Measurements from ENCODE around the gene PLXNA4. TPM values are rescaled to one million over a fixed set of nuclear protein-coding genes. Genes with fewer than 3 reads are reported as not detected.

PLXNA4 gene
- total RNA-seq, 1 experiment from 2014 or later: not detected

- ATAC-seq (no peak), DNase-seq (ENCODE audit: low read depth, low spot score) (no peak)
- Histone ChIP-seq H3K9me3 (ENCODE audit: control insufficient read depth in 1 of 2, insufficient read depth in 1 of 2, low read depth in 1 of 2, low read length in 2 of 2) (no peaks in the 10 kb centered on the region), H4K20me1 (ENCODE audit: insufficient read depth) (no peaks in the 10 kb centered on the region), H3K27ac (ENCODE audit: low read depth, low read length) (no peak overlapping the region), H3K79me2 (ENCODE audit: insufficient read depth, low read length) (no peaks in the 10 kb centered on the region), H3K4me2 (ENCODE audit: low read length) (no peak overlapping the region), H3K4me3 (replicated peaks in 1 of 2; ENCODE audit: low read depth in 1 of 2, low read length in 2 of 2) (no peak overlapping the region), H3K9me2 (ENCODE audit: insufficient read depth) (no peaks in the 10 kb centered on the region), H3K27me3 (ENCODE audit: insufficient read depth, low read length) (peaks cover 85% of the 10 kb centered on the region), H3K9ac (ENCODE audit: low read length) (no peak overlapping the region), H2AFZ (ENCODE audit: low read depth, low read length, poor library complexity, severe bottlenecking) (no peak overlapping the region), H3K36me3 (ENCODE audit: control insufficient read depth in 1 of 2, insufficient read depth in 2 of 2, low read length in 2 of 2) (no peaks in the 10 kb centered on the region), H3K4me1 (ENCODE audit: control insufficient read depth in 1 of 2, insufficient read depth in 2 of 2, low read length in 2 of 2) (no peaks in the 10 kb centered on the region)
- POLR2A ChIA-PET: no interaction called here
- RAD21 ChIA-PET (ENCODE audit: low non-redundant PET in 1 of 2, low total read pairs in 2 of 2, uncharacterized antibody in 2 of 2, unreplicated experiment in 2 of 2): no interaction called here
- CTCF ChIA-PET: no interaction called here
- intact Hi-C loops (cut with micrococcal nuclease): no loop called here
- BruUV-seq (replicated peaks): no TSS peak
- TF ChIP-seq YY1 (IDR thresholded peaks at IDR 0.05; ENCODE audit: extremely low read depth, insufficient replicate concordance, low read depth, low read length): no peak
- no peak for TF ChIP-seq MAX (IDR thresholded peaks at IDR 0.05)
- TF ChIP-seq ATF3 (IDR thresholded peaks at IDR 0.05): no peak
- no peak for TF ChIP-seq ZNF274 (IDR thresholded peaks at IDR 0.05; ENCODE audit: low read depth, low read length)
- no peak for TF ChIP-seq EGR1 (IDR thresholded peaks at IDR 0.05; ENCODE audit: low read depth)
- no peak for TF ChIP-seq SRF (IDR thresholded peaks at IDR 0.05; ENCODE audit: low read depth)
- TF ChIP-seq FOSL1 (IDR thresholded peaks at IDR 0.05; ENCODE audit: low read depth): no peak
- TF ChIP-seq JUND (IDR thresholded peaks at IDR 0.05): no peak
- TF ChIP-seq ZBTB33 (IDR thresholded peaks at IDR 0.05; ENCODE audit: extremely low read depth, insufficient replicate concordance, low read length): no peak
- TF ChIP-seq REST (IDR thresholded peaks at IDR 0.05; ENCODE audit: low read depth): no peak
- TF ChIP-seq POLR2A (IDR thresholded peaks at IDR 0.05; ENCODE audit: borderline replicate concordance, extremely low read depth, insufficient read depth, insufficient read length): no peak
- TF ChIP-seq POLR2AphosphoS5 (IDR thresholded peaks at IDR 0.05; ENCODE audit: low read depth, low read length): no peak
- TF ChIP-seq EZH2phosphoT487 (IDR thresholded peaks at IDR 0.05; ENCODE audit: borderline replicate concordance): no peak
- TF ChIP-seq RAD21 (IDR thresholded peaks at IDR 0.05; ENCODE audit: low read depth): no peak
- TF ChIP-seq CTCF (IDR thresholded peaks at IDR 0.05 in 2 of 3, conservative IDR thresholded peaks at IDR 0.05 in 1 of 3; ENCODE audit: borderline replicate concordance in 1 of 3, insufficient read depth in 1 of 3, low read depth in 2 of 3, low read length in 2 of 3): no peak
- TF ChIP-seq SIN3A (IDR thresholded peaks at IDR 0.05; ENCODE audit: low read depth): no peak
- TF ChIP-seq CBX3 (IDR thresholded peaks at IDR 0.05; ENCODE audit: low read depth): no peak
Observed at GRCh38 chr7:132353936-132354335, 222.3 kb downstream of the PLXNA4 start.
